ENCODE measurements around the gene CTNNBL1.

- TF ChIP-seq YY1 (IDR thresholded peaks at IDR 0.05; ENCODE audit: insufficient read depth, insufficient read length) (no peak), ZNF274 (IDR thresholded peaks at IDR 0.05; ENCODE audit: low read depth, low read length) (no peak), SUZ12 (IDR thresholded peaks at IDR 0.05; ENCODE audit: extremely low read depth, insufficient read depth, insufficient read length) (no peak)
These were observed 31.5 kb upstream of the CTNNBL1 start for GRCh38 chr20:37662308-37662707.

Measured in NT2/D1 (cell line).